ENCODE data around the gene C2CD5.

Gene C2CD5

GRCh38 chr12:22416801-22417200 is 127.5 kb downstream of the C2CD5 start:
- in situ Hi-C loops (cut with MboI; ENCODE audit: low sequenced_read_pairs): no loop called here

- in situ Hi-C loops (cut with MboI; ENCODE audit: low sequenced_read_pairs): no loop called here
Observed at GRCh38 chr12:22415342-22416309, 128.7 kb downstream of the C2CD5 start.

GRCh38 chr12:22414742-22415141 is 129.6 kb downstream of the C2CD5 start:
- in situ Hi-C loops (cut with MboI; ENCODE audit: low sequenced_read_pairs): no loop called here

- in situ Hi-C loops (cut with MboI; ENCODE audit: low sequenced_read_pairs): no loop called here
Observed at GRCh38 chr12:22413592-22413991, 130.8 kb downstream of the C2CD5 start.

GRCh38 chr12:22412581-22412980 is 131.8 kb downstream of the C2CD5 start:
- in situ Hi-C loops (cut with MboI; ENCODE audit: low sequenced_read_pairs): no loop called here

GRCh38 chr12:22410486-22410885 is 133.9 kb downstream of the C2CD5 start:
- in situ Hi-C loops (cut with MboI; ENCODE audit: low sequenced_read_pairs): no loop called here

GRCh38 chr12:22409377-22410164 is 134.8 kb downstream of the C2CD5 start:
- in situ Hi-C loops (cut with MboI; ENCODE audit: low sequenced_read_pairs): no loop called here

GRCh38 chr12:22408610-22409376 is 135.5 kb downstream of the C2CD5 start:
- in situ Hi-C loops (cut with MboI; ENCODE audit: low sequenced_read_pairs): no loop called here

GRCh38 chr12:22407397-22407796 is 136.9 kb downstream of the C2CD5 start:
- in situ Hi-C loops (cut with MboI; ENCODE audit: low sequenced_read_pairs): no loop called here

GRCh38 chr12:22406627-22407026 is 137.7 kb downstream of the C2CD5 start:
- in situ Hi-C loops (cut with MboI; ENCODE audit: low sequenced_read_pairs): no loop called here

GRCh38 chr12:22399464-22400180 is 144.7 kb downstream of the C2CD5 start:
- in situ Hi-C loops (cut with MboI; ENCODE audit: low sequenced_read_pairs): no loop called here
